ENCODE measurements around the gene CCDC85B.

Gene CCDC85B

GRCh38 chr11:65931773-65932557 is 41.5 kb downstream of the CCDC85B start:
- DNase-seq (ENCODE audit: low read depth), result no peak
- H3K4me3 ChIP-seq (ENCODE audit: low read depth, low read length), result no peak overlapping the region
- no peak for TF ChIP-seq CTCF (IDR thresholded peaks at IDR 0.05; ENCODE audit: low read depth, low read length, missing control alignments)

- TF ChIP-seq CTCF (IDR thresholded peaks at IDR 0.05; ENCODE audit: low read depth, low read length, missing control alignments), result no peak
- no peak overlapping the region for H3K4me3 ChIP-seq (ENCODE audit: low read depth, low read length)
- DNase-seq (ENCODE audit: low read depth), result no peak
These were observed 42.1 kb downstream of the CCDC85B start for GRCh38 chr11:65932558-65932919.

- DNase-seq (ENCODE audit: low read depth), result no peak
- H3K4me3 ChIP-seq (ENCODE audit: low read depth, low read length), result no peak overlapping the region
- TF ChIP-seq CTCF (IDR thresholded peaks at IDR 0.05; ENCODE audit: low read depth, low read length, missing control alignments), result no peak
These were observed 43.5 kb downstream of the CCDC85B start for GRCh38 chr11:65934014-65934413.

GRCh38 chr11:65937766-65938165 is 47.3 kb downstream of the CCDC85B start:
- TF ChIP-seq CTCF (IDR thresholded peaks at IDR 0.05; ENCODE audit: low read depth, low read length, missing control alignments), result no peak
- DNase-seq (ENCODE audit: low read depth), result no peak
- no peak overlapping the region for H3K4me3 ChIP-seq (ENCODE audit: low read depth, low read length)
